Right lobe of liver (tissue), 4 donors: ENCODE data around the gene BSG.
"Not testable (repeated sequence)": the region's sequence is repeated elsewhere in the genome, so short reads cannot be mapped to it uniquely, and the experiment has no call there.

Experiments used
- POLR2A ChIP-seq: fragments of 450-650 bp; IDR thresholded peaks from one replicate; pipeline ENCODE4 v1.6.1; 2017; ENCODE audit warnings: antibody characterized with exemption, mild to moderate bottlenecking
- TF ChIP-seq, protein P1 (sequence below), 4 donors: fragments of 200-600 bp in 3 of 4; fragments of 450-650 bp in 1 of 4; IDR thresholded peaks; one replicate each; pipeline versions ENCODE4 v1.5.1 to v1.8.0; 2016 to 2022; ENCODE audit warnings: antibody characterized with exemption in 4 of 4, mild to moderate bottlenecking in 2 of 4
- donor health status: DM: no; HTN: no; CAD: no.
- donor health status: DM: no; HTN: no; CAD: no.
- donor health status: DM: no; HTN: yes; CAD: no.

DNA sequence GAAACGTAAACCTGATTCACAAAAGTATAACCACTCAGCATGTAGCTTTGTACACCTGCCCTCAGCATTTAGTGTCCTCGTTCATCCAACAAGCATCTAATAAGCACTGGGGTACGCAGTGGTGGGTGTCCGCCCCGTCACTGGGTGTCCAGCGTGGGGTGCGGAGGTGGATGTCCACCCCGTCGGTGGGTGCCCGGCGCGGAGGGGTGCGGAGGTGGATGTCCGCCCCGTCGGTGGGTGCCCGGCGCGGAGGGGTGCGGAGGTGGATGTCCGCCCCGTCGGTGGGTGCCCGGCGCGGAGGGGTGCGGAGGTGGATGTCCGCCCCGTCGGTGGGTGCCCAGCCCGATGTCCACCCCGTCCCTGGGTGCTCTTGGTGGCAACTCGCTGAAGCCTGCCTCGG lies 12.8 kb downstream of the BSG start:
- TF ChIP-seq, protein P1, sequence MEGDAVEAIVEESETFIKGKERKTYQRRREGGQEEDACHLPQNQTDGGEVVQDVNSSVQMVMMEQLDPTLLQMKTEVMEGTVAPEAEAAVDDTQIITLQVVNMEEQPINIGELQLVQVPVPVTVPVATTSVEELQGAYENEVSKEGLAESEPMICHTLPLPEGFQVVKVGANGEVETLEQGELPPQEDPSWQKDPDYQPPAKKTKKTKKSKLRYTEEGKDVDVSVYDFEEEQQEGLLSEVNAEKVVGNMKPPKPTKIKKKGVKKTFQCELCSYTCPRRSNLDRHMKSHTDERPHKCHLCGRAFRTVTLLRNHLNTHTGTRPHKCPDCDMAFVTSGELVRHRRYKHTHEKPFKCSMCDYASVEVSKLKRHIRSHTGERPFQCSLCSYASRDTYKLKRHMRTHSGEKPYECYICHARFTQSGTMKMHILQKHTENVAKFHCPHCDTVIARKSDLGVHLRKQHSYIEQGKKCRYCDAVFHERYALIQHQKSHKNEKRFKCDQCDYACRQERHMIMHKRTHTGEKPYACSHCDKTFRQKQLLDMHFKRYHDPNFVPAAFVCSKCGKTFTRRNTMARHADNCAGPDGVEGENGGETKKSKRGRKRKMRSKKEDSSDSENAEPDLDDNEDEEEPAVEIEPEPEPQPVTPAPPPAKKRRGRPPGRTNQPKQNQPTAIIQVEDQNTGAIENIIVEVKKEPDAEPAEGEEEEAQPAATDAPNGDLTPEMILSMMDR (IDR thresholded peaks at IDR 0.05), result not testable (repeated sequence)
- TF ChIP-seq POLR2A, result not testable (repeated sequence)
